IPS DF 4.7 (cell line): ENCODE results near the gene ATP2B2.

Source experiments
- DNase-seq: peaks from one replicate; pipeline ENCODE4 v3.0.0-alpha.2; 2013; ENCODE audit warnings: low spot score; ENCODE audit errors: extremely low read depth

Gene ATP2B2

GRCh38 chr3:10511809-10512494 is 6.6 kb upstream of the ATP2B2 start:
- DNase-seq: no peak

- no peak for DNase-seq
Observed at GRCh38 chr3:10510743-10511432, 5.5 kb upstream of the ATP2B2 start.

GRCh38 chr3:10510086-10510742 is 4.8 kb upstream of the ATP2B2 start:
- no peak for DNase-seq

- no peak for DNase-seq
Observed at GRCh38 chr3:10509325-10509724, 3.9 kb upstream of the ATP2B2 start.

GRCh38 chr3:10508619-10509260 is 3.4 kb upstream of the ATP2B2 start:
- no peak for DNase-seq

GRCh38 chr3:10508235-10508618 is 2.8 kb upstream of the ATP2B2 start:
- DNase-seq: no peak

- DNase-seq: no peak
Observed at GRCh38 chr3:10507331-10507730, 1.9 kb upstream of the ATP2B2 start.

GRCh38 chr3:10506696-10507095 is 1.3 kb upstream of the ATP2B2 start:
- DNase-seq: no peak

- DNase-seq: no peak
Observed at GRCh38 chr3:10505791-10506585, 602 bp upstream of the ATP2B2 start.

- no peak for DNase-seq
Observed at GRCh38 chr3:10504171-10505049, 976 bp downstream of the ATP2B2 start.

- DNase-seq: no peak
Observed at GRCh38 chr3:10503217-10503796, 2.1 kb downstream of the ATP2B2 start.

GRCh38 chr3:10502185-10502880 is 3.1 kb downstream of the ATP2B2 start:
- DNase-seq: no peak

GRCh38 chr3:10501664-10502052 is 3.7 kb downstream of the ATP2B2 start:
- no peak for DNase-seq

GRCh38 chr3:10500717-10501663 is 4.4 kb downstream of the ATP2B2 start:
- DNase-seq: no peak

- DNase-seq: no peak
Observed at GRCh38 chr3:10498271-10498670, 7.1 kb downstream of the ATP2B2 start.

GRCh38 chr3:10497439-10497838 is 7.9 kb downstream of the ATP2B2 start:
- DNase-seq: no peak

- DNase-seq: no peak
Observed at GRCh38 chr3:10496121-10496863, 9.1 kb downstream of the ATP2B2 start.

GRCh38 chr3:10495614-10496013 is 9.8 kb downstream of the ATP2B2 start:
- no peak for DNase-seq
